ENCODE results near the gene HOMER2. TPM values are rescaled to one million over a fixed set of nuclear protein-coding genes. Genes with fewer than 3 reads are reported as not detected.

Gene HOMER2
- total and polyA plus RNA-seq, 2 of the 4 experiments (the other 2 are of a cell fraction), result 0.54 to 0.79 TPM

DNA sequence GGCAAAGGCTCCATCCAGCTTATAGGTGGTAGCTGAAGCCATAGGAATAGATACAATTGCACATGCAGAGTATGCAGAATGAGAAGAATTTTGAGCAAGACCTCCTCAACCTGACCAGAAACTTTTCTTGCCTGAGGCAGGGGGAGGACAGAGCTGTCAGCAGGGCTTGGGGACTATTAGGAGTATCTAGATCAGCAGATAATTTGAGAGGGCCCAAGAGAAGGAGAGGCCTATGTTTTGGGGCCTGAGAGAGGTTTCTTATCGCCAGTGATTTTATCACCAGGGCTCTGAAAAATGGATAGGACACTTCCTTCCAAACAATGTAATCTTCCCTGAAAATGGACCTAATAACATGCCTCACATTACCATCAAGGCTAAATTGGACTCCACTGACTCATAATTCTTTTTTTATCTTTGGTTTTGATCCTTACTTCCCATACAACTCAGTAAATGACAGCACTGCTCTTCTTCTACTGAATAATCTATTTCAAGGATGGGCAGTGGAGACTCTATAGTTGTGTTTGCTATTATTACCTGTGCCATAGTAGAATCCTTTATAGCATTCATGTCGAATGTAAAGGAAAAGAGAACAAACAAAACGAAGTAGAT, 17.7 kb upstream of the HOMER2 start:
- H3K79me1 ChIP-seq (ENCODE audit: low read depth in 1 of 2, low read length in 2 of 2), result no peaks in the 10 kb centered on the region
- no peak overlapping the region for H3K27ac ChIP-seq (ENCODE audit: insufficient read depth, low read length)
- ATAC-seq (ENCODE audit: low read depth) (no peak), DNase-seq (no peak)
- no peak overlapping the region for H2BK15ac ChIP-seq (ENCODE audit: low read depth, low read length)
- no peak for TF ChIP-seq CEBPB (IDR thresholded peaks at IDR 0.05; ENCODE audit: low read depth, low read length)
- TF ChIP-seq RCOR1 (IDR thresholded peaks at IDR 0.05; ENCODE audit: insufficient replicate concordance, low read length), result no peak
- no peak overlapping the region for H4K5ac ChIP-seq (ENCODE audit: low read depth, low read length)
- no peak overlapping the region for H2AFZ ChIP-seq (replicated peaks; ENCODE audit: low read length, poor library complexity)
- H3K4me2 ChIP-seq (ENCODE audit: low read depth, low read length), result no peak overlapping the region
- H3K9ac ChIP-seq (ENCODE audit: low read depth, low read length), result no peak overlapping the region
- no peaks in the 10 kb centered on the region for H4K20me1 ChIP-seq (ENCODE audit: insufficient read depth, low read length)
- H3K27me3 ChIP-seq (ENCODE audit: control insufficient read depth, insufficient read depth, low read length), result no peaks in the 10 kb centered on the region; the same call in 1 of the 2 replicates
- dilution Hi-C loops (cut with HindIII; ENCODE audit: low sequenced_read_pairs, unreplicated experiment), result no loop called here
- H3K18ac ChIP-seq (ENCODE audit: low read depth, low read length), result no peak overlapping the region
- H3K9me1 ChIP-seq (ENCODE audit: insufficient read depth, low read length), result no peaks in the 10 kb centered on the region
- H4K91ac ChIP-seq (ENCODE audit: insufficient read depth, low read depth, low read length), result no peak overlapping the region
- BruUV-seq (replicated peaks), result no TSS peak
- no peak overlapping the region for H3K23ac ChIP-seq (ENCODE audit: low read depth, low read length)
- no peak overlapping the region for H3K14ac ChIP-seq (replicated peaks; ENCODE audit: low read depth, low read length)
- H2BK120ac ChIP-seq (ENCODE audit: low read depth, low read length), result no peak overlapping the region
- WGBS, 2 experiments (ENCODE audit: extremely low coverage in 2 of 2, insufficient read length in 1 of 2), result no CpG with 5 or more reads among the region's 3 CpGs
- POLR2A ChIA-PET (ENCODE audit: unreplicated experiment), result no interaction called here
- H3K36me3 ChIP-seq (ENCODE audit: control insufficient read depth, insufficient read depth, low read length), result no peaks in the 10 kb centered on the region
- CTCF ChIA-PET, result interaction anchor here (0.8 kb wide), 1 partner anchor 229 kb away, joined by 3 read pairs; no protein-coding TSS in a partner anchor
- H3K4me1 ChIP-seq (ENCODE audit: control insufficient read depth, insufficient read depth, low read length), result no peaks in the 10 kb centered on the region
- no peak overlapping the region for H2BK5ac ChIP-seq (ENCODE audit: low read depth, low read length, poor library complexity, severe bottlenecking)
- no peak overlapping the region for H2AK5ac ChIP-seq (ENCODE audit: low read depth, low read length)
- in situ Hi-C loops (cut with MboI; ENCODE audit: low sequenced_read_pairs), result no loop called here
- no peak overlapping the region for H2AK9ac ChIP-seq (replicated peaks; ENCODE audit: low read depth, low read length, poor library complexity)
- H3K4me3 ChIP-seq (ENCODE audit: insufficient read depth, low read depth, low read length), result no peak overlapping the region
- intact Hi-C loops (cut with micrococcal nuclease), result no loop called here
- no peak overlapping the region for H3K56ac ChIP-seq (ENCODE audit: extremely low read depth, insufficient read depth, low read length)
- H3K9me3 ChIP-seq (ENCODE audit: control insufficient read depth, insufficient read depth, low read length), result no peaks in the 10 kb centered on the region
- H3K4ac ChIP-seq (ENCODE audit: low read depth, low read length), result no peak overlapping the region
- H4K8ac ChIP-seq (ENCODE audit: low read depth in 2 of 2, low read length in 2 of 2), result no peak overlapping the region
- no peak overlapping the region for H2BK20ac ChIP-seq (ENCODE audit: low read depth, low read length)
